ENCODE measurements around the gene SPRR5.

Gene SPRR5, protein sequence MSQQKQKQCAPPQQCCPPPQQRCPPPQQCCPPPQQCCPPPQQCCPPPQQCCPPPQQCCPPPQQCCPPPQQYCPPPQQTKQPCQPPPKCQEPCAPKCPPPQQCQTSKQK

DNA sequence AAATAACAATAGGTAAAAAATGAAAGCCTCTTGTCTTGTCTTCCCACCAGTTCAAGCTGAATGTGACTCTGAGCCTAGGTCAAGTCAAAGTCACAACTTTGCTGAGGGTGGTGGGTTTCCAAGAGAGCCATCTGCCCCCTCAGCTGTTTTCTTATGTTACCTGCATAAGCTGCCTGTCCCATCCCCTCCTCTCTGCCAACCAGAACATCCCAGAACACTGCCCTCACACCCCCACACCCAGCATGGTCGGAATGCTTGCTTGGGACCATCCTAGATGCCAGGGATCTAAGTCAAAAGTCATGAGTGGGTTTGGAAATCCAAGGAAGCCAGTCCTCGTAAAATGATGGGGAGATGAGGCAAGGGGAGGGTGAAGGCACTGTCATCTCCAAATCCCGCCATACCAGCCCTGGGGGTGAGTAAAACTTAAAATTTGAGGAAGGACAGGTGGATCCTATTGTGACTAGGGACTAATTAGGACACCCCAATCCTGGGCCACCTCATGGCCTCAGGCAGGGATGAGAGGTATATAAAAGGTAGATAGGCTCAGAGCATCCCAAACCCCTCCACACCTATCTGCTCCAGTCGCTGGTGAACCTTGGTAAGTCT, at the start of gene SPRR5:
Gene SPRR5, plus strand, starts transcription at position 556 of the 606 bp plus-strand sequence. CDS start 1,349 bp downstream, outside the sequence.
- DNase-seq = no peak

DNA sequence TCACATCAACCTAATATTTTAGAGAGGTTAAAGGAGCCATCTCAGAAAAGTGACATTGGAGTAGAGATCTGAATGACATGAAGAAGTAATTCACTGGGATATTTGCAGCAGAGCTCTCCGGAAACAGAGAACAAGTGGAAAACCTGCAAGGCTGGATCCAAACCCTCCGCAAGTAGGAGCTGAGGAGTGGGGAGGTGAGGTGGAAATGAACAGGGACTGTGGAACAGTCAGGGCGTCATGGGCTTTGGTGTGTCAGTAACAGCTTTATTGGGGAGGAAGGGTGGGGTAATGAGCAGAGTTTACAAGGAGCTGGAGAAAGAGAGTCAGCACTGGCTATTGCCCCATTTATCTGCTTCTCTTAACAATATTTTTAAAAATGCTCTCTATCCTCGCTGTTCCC, 48.0 kb upstream of the SPRR5 start:
- no peak for DNase-seq

DNA sequence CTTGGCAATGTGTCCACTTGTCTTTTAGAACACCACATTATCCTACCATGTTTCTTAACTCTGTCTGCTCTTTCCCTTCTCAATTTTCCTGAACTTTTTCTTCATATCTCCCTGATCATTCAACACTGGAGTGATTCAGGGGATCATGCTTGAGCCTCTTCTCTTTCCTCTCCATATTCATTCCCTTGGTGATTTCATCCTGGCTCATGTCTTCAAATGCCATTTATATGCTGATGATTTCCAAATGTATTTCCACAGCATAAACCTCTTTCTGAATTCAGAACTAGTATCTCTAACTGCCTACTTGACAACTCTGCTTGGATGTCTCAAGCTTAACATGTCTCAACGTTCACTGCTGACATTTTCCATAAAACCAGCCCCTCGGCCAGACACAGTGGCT, 47.1 kb upstream of the SPRR5 start:
- DNase-seq = no peak

DNA sequence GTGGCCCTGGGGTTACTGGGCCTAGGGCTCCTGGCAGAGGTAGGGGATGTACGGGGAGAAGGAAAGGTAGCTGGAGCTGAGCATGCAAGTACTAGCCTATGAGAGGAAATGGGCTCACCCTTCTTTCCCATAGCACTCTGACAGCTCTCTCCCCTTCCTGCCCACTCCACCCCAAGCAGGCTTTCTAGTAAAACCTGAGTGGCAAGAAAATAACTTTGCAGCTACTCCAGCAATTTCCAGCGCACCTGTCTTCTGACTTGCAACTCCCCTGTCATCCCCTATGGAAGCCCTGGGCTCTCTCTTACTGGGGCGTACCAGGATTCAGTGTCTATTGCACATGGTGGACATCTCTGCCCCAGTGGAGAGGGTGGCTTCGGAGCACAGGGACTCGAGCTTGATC, 45.4 kb upstream of the SPRR5 start:
- no peak for DNase-seq

DNA sequence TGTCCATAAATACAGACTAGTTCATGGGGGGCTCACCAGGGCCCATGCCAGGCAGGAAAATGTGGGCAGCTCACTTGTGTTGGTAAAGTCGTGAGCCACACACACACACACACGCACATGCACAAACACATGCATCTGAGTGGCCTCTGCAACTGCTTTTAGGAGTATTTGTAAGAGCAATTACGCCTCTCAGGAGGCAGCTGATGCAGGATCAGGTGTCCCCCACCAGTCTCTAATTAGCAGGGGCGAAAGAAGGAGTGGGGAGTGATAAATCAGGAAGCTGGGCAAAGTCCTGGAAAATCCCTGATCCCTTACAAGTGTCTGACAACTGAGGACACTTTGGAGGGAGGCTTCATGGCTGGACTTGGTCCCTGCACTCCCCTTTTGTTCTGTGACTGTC, 44.4 kb upstream of the SPRR5 start:
- no peak for DNase-seq

DNA sequence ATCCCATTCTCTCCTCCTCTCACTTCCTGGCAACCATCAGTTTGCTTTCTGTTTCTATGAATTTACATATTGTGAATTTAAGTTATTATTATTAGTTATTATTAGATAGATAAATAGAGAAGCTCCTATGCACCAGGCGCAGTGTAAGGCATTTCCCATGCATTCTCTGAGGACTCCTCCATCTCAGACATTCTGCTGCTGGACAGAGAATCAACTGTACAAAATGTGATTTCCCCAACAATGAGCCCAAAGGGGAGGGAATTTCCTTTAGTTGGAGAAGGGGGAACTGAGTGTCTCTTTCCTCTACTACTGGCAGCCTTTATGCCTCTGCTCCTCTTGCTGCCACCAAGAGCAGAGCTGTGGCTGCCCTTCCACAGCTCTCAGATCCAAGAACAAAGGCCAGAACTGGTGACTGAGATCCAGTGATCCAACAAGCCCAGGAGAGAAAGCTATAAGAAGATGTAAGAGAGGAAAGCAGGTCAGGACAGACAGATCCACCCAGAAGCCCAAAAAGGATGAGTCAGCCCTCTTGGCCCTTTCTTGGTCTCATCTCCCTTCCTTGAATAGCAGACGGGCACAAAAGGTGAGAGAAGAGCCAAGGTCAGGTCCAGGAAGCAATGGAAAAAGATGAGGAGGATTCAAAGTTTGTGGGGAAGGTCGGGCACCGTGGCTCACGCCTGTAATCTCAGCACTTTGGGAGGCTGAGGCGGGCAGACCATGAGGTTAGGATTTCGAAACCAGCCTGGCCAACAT, 42.1 kb upstream of the SPRR5 start:
- DNase-seq = no peak

DNA sequence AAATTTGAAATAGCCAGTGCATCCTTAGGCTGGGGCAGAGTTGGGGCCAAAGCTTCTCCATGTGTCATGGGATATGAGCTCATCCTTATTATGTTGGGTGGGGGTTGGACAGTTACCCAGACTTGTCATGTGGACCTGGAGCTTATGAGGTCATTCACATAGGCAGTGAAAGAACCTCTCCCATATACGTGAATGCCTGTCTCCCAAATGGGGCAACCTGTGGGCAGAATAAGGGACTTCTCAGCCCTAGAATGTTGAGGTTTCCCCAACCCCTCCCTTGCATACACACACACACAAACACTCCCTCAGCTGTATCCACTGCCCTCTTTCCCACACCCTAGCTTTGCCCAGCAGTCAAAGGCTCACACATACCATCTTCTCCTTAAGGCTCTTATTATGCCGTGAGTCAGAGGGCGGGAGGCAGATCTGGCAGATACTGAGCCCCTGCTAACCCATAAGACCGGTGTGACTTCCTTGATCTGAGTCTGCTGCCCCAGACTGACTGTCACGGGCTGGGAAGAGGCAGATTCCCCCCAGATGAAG, 40.9 kb upstream of the SPRR5 start:
- DNase-seq = no peak

DNA sequence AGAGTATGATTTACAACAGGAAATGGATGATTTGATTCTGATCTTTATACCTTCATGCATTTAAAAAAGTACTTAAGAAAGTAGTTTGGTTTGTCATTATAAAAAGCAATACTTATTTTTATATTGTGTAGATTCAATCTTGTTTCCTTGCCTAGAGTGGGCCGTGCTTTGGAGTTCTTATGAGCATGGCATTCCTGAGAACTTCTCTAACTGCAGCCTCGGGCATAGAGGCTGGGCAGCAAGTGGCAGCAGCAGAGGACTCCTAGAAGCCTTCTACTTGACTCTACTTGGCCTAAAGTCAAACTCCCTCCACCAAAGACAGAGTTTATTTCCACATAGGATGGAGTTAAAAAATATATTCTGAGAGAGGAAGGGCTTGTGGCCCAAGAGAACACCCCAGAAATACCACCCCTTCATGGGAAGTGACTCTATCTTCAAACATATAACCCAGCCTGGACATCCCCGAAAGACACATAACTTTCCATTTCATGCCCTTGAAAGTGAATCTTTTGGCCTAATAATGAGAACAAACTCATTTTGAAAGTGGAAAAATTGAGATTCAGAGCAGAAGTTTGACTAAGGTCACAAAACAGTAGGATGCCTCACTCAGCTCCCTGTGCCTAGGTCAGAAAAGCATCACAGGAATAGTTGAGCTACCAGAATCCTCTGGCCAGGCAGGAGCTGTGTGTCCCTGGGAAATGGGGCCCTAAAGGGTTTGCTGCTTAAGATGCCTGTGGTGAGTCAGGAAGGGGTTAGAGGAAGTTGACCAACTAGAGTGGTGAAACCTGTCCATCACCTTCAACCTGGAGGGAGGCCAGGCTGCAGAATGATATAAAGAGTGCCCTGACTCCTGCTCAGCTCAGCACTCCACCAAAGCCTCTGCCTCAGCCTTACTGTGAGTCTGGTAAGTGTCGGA, 39.1 kb upstream of the SPRR5 start, which contains the start of gene IVL:
Gene IVL, plus strand, starts transcription at position 861 of the 916 bp plus-strand sequence. CDS start 1,252 bp downstream, outside the sequence.
- DNase-seq = no peak

DNA sequence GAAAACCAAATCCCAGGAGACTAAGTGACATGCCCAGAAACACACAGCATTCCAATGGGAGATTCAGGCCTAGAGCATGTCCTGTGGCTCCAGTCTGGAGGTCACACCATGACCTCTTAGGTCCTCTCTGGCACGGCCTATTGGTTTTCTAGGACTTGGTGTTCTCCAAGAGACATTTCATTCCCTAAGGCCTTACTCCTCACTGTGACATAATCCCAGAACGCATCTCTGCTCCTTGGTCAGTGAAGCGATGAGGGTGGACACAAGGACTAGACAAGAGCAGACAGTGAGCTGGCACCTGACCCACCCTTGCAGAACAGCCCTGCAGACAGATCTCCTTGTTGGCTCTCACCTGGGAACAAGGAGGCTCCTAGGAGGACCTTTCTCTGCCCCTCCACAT, 37.8 kb upstream of the SPRR5 start:
- DNase-seq = no peak

DNA sequence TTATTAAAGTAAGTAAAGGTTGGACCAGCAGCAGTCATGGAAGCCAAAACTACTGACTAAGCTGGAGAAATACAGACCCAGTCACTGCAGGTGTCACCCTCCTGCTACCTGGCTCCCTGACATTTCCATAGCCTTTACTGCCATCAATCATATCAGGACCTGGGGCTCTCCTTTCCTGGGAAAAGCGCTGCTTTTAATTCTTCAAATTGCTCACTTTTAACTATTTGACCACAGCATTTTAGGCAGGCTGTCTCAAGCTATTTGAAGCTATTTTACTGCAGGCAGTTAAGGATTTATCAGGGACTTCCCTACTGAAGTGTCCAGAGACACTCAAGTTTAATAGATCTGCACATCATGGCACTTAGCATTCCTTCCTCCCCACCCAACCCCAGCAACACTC, 34.5 kb upstream of the SPRR5 start:
- no peak for DNase-seq

DNA sequence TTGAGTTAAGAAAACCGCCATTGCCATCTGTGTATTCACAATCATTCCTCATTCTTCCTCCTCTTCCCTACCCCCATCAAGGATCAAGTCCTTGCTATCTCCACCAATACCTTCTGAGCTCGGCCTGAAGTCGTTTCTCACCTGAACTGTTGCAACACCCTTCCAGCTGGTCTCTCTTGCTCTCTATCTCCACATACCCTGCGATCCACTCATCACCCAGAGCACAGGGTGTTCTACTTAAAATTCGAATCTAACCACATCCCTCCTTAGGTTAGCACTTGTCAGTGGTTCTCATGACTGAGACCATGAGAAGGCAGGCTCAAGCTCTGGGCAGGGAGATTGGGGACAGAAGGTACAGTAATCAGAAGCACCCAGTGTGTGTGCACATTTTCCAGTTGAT, 34.1 kb upstream of the SPRR5 start:
- no peak for DNase-seq

DNA sequence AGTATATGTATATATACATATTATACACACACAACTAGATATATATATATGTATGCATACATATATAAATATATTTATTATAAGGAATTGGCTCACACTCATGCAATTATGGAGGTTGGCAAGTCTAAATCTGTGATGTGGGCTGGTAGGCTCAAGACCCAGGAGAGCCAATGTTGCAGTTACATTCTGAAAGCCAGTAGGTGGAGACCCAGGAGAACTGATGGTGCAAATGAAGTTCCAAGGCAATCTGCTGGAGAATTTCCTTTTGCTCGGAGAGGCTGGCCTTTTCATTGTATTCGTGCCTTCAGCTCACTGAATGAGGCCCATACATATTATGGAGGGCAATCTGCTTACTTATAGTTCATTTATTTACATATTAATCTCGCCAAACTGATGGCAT, 29.2 kb upstream of the SPRR5 start:
- no peak for DNase-seq

DNA sequence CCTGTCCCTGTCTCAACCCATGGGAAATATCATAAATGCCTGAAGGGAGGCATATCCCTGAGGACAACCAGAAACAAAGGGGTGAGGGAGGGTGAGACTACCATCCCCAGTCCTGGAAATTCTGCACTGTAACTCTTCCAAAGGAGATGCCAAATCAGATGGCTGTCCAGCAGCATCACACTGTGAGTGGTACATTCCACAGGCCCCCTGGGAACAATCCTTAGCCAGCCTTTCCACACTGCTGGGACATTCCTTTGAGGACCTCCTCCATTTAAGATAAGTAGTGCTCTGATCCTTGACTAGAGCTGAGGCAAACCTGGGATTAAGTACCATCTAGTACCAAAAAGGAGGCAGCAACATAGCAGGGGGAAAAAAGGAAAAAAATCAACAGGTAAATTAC, 27.9 kb upstream of the SPRR5 start:
- no peak for DNase-seq

DNA sequence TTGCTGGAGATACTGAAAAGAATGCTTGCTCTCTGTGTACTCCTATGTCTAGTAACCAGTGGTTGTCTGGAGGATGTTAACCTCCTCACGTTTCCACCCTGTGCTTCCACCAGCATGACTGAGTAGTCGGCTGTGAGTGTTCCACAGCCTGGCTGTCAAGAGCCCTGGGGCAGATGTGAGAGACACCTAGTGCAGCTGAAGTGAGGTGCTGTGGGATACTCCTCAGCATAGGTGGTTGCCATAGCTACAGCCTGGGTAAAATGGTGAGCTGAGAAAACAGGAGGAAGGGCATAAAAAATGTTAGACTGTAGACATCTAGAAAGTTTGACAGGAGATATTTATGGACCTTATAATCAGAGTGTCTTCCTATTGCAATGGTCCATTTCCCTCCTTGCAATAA, 22.8 kb upstream of the SPRR5 start:
- no peak for DNase-seq

DNA sequence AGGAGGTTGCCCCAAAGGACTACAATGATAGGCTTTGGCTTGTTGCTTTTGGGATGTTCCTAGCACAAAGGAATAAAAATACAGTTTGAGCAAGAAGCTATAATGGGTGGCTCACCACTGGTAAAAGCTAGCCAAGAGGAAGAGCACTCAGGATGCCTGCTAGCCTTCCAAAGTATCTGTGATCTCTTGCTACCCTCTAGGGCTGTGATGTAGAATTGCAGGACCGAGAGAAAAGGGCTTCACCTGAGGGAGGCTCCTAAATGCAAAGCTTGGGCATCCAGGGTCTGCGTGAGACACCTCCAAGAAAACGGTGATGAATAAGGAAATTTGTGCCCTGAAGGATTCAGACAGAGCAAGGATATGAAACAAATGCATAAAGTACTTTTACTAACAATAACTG, 20.9 kb upstream of the SPRR5 start:
- no peak for DNase-seq

DNA sequence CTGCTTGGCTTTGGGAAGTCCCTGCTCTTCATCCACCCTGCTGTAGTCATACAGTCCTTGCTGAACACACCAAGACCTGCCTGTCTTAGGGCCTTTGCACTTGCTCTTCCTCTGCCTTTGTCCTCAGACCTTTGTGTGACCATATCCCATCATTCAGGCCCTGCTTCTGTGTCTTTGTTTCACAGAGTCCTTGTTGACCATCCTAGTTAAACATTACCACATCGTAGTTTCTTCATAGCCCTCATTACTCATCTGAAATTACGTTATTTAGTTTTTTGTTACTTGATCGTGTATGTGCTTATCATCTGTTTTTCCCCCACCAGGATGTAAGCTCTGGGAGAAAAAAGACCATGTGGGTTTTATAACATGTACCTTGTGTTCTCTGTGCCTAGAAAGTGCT, 18.3 kb upstream of the SPRR5 start:
- no peak for DNase-seq

DNA sequence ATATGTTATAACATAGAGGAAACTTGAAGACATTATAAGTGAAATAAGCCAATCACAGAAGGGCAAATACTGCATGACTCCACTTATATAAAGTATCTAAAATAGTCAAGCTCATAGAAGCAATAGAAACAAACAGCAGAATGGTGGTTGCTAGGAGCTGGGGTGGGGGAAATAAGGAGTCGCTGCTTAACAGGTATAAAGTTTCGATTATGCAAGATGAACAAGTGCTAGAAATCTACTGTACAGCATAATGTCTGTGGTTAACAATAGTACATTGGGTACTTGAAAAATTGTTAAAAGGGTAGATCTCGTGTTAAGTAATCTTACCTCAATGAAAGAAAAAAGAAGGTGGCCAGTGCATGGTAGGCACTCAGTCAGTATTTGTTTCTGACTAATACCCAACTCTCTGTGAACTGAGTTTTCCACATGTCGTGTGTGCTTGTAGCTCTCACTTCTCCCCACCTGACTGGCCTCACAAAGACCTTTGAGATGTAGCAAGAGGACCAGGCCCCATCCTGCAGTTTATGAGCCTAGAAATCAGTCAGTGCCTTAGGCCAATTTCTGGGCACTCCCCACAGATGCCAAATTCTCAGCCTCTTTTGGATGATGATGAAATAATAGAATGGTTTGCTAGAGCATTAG, 14.7 kb upstream of the SPRR5 start:
- no peak for DNase-seq

DNA sequence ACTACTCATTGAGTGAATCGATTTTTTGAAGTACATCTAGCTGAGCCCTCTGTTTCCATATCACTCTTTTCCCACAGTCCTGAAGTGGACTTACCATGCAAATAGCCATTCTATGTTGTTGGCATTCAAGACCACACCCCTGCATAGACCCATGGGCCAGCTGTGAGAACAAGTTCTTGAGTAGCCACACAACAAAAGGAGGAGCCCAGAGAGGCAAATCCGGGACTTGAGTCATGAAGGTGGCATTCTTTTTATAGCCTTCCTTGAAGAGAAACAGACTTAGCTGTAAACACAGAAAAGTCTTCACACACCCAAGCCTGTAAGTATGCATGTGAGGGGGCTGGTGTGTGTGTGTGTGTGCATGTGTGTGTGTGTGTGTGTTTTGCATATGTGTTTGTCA, 13.8 kb upstream of the SPRR5 start:
- no peak for DNase-seq

DNA sequence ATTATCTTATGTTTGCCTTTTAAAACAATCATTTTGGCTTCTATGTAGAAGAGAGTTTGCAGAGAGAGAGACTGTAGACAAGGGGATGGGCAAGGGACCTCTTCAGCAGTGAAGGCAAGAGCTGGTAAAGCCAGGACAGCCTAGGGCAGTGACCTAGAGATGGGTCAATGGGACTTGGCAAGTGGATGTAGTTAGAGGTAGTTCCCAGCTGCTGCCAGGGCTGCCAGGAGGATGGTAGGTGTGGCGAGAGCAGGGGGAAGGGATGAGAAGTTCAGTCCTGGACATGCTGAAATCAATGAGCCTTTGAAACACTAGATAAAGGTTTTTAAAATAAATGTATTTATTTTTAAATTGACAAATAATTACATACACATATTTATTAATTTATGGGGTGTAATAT, 6.4 kb upstream of the SPRR5 start:
- no peak for DNase-seq

DNA sequence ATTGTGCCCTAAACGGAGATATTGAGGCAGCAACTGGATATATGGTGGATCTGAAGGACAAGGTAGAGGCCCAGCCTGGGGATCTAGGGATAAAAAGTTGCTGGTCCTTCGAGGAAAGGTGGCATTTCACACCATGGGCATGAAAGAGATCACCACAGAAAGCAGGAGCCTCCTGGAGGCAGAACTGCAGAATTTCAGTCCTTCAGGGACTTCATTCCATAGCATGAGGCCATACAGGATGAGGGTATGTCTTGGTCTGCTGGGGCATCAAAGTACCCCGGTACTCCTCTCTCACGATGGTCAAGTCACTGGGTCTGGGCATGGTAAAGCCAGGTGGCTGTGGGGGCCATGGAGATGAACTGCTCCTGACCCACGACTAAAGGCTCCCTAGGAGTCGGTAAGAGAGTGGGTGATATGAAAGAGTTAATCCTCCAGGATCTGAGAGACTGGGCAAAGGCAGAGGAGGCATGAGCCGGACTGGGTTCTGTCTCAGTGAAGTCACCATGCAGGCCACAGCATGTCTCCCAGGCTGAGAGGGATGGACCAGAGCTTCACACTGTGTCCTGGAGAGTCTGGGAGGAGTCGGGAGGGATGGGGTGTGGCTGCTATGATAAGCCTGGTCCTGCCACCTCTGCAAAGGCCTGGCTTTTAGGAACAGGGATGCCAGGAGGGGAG, 5.8 kb upstream of the SPRR5 start:
- DNase-seq = no peak

DNA sequence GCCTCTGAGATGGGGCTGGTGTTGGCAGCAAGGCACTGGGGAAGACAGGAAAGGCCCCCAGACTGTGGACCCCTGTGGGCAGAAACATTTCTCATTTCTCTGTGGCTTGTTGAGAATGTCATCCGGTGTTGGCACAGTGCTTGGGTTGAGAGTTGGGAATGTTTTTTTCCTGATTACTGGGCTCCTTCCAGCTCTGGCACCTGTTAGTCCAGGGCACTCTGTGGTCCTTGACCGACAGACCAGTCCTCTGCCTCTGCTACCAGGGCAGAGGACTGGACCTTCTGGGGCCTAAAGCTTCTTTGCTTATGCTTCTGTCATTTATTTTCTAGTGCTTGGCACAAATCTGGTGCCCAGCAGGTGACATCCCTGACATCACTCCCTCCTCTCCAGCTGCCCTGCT, 4.8 kb upstream of the SPRR5 start:
- no peak for DNase-seq

DNA sequence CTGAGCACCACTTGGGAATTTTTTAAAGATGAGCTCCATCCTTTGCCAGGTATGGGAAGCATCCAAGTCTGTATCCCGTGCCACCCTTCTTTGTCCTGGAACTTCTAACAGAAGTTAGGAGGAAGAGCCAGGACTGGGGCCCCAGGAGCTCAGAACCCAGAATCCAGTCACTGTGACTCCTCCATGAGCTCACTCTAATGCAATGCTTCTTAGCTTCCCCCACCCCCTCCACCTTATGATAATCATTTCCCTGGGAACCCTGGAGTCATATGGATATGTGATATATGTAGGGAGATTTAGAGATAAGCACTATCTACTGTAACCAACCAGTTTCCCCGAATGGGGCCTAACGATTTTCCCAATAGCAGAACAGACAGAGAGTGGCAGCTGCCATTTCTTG, 758 bp upstream of the SPRR5 start:
- DNase-seq = no peak
